ENCODE measurements around the gene SDF2L1. TPM values are rescaled to one million over a fixed set of nuclear protein-coding genes. Genes with fewer than 3 reads are reported as not detected.

The SDF2L1 gene, protein sequence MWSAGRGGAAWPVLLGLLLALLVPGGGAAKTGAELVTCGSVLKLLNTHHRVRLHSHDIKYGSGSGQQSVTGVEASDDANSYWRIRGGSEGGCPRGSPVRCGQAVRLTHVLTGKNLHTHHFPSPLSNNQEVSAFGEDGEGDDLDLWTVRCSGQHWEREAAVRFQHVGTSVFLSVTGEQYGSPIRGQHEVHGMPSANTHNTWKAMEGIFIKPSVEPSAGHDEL
- 66.8 and 89.1 TPM in 2 replicates for total RNA-seq (2014; rRNA removed; shearing (Covaris generic))
- 39.6 and 60.5 TPM in 2 replicates for total RNA-seq (2022)
- Bru-seq, nascent RNA, result percentile 77 among the genes with signal in this experiment
- percentile 84 among the genes with signal in this experiment for BruChase-seq, experiment 1, labeled RNA remaining after a 6-hour chase
- percentile 84 among the genes with signal in this experiment for BruChase-seq, experiment 2, labeled RNA remaining after a 2-hour chase
- long read RNA-seq, transcript SDF2L1-201 (3 exons, 865 nt), result major isoform, 60 of 65 reads
- long read RNA-seq, partial matches to known transcripts, result 4 of 65 reads
- long read RNA-seq, other reads (novel, unspliced or antisense), result 1 of 65 reads

DNA sequence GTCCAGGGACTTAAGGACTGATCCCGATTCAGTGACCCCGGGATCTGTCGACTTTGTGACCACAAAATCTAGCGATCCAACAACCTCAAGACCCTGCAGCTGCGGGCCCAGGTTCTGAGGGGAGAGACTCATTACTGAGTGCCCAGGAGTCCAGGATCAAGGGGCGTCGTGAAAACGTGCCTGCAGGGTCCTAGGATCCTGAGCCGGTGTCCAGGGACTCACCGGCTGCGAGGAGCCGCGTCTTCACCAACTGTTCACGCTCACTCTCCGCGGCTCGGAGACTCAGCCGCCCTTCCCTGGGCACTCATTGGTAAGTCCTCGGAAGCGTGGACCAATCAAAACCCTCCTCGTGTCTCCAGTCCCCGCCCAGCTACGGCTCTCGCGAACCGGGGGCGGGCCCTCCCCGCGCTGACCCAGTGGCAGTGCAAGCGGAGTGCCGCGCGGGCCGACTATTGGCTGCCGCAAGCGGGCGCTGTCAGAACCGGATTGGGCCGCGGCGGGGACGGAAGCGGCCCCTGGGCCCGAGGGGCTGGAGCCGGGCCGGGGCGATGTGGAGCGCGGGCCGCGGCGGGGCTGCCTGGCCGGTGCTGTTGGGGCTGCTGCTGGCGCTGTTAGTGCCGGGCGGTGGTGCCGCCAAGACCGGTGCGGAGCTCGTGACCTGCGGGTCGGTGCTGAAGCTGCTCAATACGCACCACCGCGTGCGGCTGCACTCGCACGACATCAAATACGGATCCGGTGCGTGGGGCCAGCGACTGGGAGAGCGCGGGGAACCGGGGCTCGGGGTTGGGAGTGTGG, at the start of gene SDF2L1:
TSS of gene SDF2L1 (plus strand) at position 514 of the 795 bp plus-strand sequence. CDS start at position 549, 35 bp downstream.
- no peaks in the 10 kb centered on the region for H4K20me1 ChIP-seq (ENCODE audit: insufficient read depth, low read length)
- peaks cover 18% of the 10 kb centered on the region; the same call in 1 of the 2 replicates for H3K36me3 ChIP-seq (ENCODE audit: insufficient read depth, low read length)
- H2AFZ ChIP-seq (ENCODE audit: low read length), result peak within 1 kb of the TSS; percentile 89; the same call in 1 of the 2 replicates
- no peaks in the 10 kb centered on the region for H3K9me2 ChIP-seq (ENCODE audit: insufficient read depth, low read length)
- CTCF ChIA-PET (ENCODE audit: unreplicated experiment), result interaction anchor here (0.6 to 2.4 kb wide), 7 partner anchors 10 to 1132 kb away, joined by 3 to 18 read pairs (median 3); partner anchors contain the start of genes CCDC116, PPIL2 and YDJC
- H3K4me2 ChIP-seq (ENCODE audit: low read length), result peak within 1 kb of the TSS; percentile 97
- peak within 1 kb of the TSS; percentile 83 for H3K4me3 ChIP-seq (ENCODE audit: low read depth, low read length, poor library complexity, severe bottlenecking)
- no peaks in the 10 kb centered on the region; the same call in 1 of the 2 replicates for H3K79me2 ChIP-seq (ENCODE audit: insufficient read depth, low read depth, low read length)
- TF ChIP-seq EZH2phosphoT487 (IDR thresholded peaks at IDR 0.05; ENCODE audit: borderline replicate concordance, low read depth, low read length), result no peak
- TF ChIP-seq, protein P1, sequence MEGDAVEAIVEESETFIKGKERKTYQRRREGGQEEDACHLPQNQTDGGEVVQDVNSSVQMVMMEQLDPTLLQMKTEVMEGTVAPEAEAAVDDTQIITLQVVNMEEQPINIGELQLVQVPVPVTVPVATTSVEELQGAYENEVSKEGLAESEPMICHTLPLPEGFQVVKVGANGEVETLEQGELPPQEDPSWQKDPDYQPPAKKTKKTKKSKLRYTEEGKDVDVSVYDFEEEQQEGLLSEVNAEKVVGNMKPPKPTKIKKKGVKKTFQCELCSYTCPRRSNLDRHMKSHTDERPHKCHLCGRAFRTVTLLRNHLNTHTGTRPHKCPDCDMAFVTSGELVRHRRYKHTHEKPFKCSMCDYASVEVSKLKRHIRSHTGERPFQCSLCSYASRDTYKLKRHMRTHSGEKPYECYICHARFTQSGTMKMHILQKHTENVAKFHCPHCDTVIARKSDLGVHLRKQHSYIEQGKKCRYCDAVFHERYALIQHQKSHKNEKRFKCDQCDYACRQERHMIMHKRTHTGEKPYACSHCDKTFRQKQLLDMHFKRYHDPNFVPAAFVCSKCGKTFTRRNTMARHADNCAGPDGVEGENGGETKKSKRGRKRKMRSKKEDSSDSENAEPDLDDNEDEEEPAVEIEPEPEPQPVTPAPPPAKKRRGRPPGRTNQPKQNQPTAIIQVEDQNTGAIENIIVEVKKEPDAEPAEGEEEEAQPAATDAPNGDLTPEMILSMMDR (conservative IDR thresholded peaks at IDR 0.05; ENCODE audit: low read length), result no peak
- intact Hi-C loops (cut with micrococcal nuclease; ENCODE audit: unreplicated experiment), result loop anchor here (1.0 kb wide), 1 partner anchor 13 kb away; no protein-coding TSS in a partner anchor
- POLR2A ChIA-PET, result interaction anchor here (0.5 to 2.9 kb wide), 10 partner anchors 9 to 405 kb away, joined by 3 to 17 read pairs (median 4); partner anchors contain the start of genes CCDC116 and YDJC
- H3K27ac ChIP-seq (ENCODE audit: low read depth, low read length, poor library complexity, severe bottlenecking), result peak within 1 kb of the TSS; percentile 35
- H3K4me1 ChIP-seq (ENCODE audit: insufficient read depth, low read length, poor library complexity, severe bottlenecking), result peaks cover 19% of the 10 kb centered on the region
- no TSS peak for BruUV-seq (replicated peaks)
- peak; percentile 99 for DNase-seq (ENCODE audit: low spot score)
- H3K9me3 ChIP-seq (ENCODE audit: low read length), result no peaks in the 10 kb centered on the region

DNA sequence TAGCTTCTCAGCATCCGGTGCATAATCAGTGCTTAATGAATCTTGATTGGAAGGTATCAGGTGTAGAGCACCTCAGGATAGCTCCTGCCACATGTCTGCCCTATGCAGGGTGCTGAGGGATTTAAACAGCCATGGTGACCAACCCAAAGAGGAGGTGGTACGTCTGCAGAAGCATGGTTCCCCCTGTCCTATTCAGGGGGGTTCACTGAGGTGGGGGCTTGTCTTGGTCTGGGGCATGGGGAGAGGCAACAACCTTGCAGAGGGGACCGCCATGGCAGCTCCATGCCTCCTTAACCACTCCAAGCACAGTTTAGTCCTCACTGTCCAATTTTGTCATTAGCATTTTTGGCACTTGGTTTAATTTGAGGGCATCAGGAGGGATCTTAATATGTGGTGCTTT, 49.7 kb upstream of the SDF2L1 start:
- Histone ChIP-seq H3K36me3 (ENCODE audit: insufficient read depth, low read length) (peaks cover 76% of the 10 kb centered on the region), H3K27ac (ENCODE audit: low read depth, low read length, poor library complexity, severe bottlenecking) (no peak overlapping the region), H3K9me3 (ENCODE audit: low read length) (no peaks in the 10 kb centered on the region), H3K9me2 (ENCODE audit: insufficient read depth, low read length) (no peaks in the 10 kb centered on the region), H4K20me1 (ENCODE audit: insufficient read depth, low read length) (peaks cover 31% of the 10 kb centered on the region), H2AFZ (ENCODE audit: low read length) (no peak overlapping the region), H3K79me2 (ENCODE audit: insufficient read depth, low read depth, low read length) (peaks cover 100% of the 10 kb centered on the region), H3K4me1 (ENCODE audit: insufficient read depth, low read length, poor library complexity, severe bottlenecking) (peaks cover 48% of the 10 kb centered on the region), H3K4me3 (ENCODE audit: low read depth, low read length, poor library complexity, severe bottlenecking) (no peak overlapping the region), H3K4me2 (ENCODE audit: low read length) (no peak overlapping the region)
- CTCF ChIA-PET (ENCODE audit: unreplicated experiment), result no interaction called here
- POLR2A ChIA-PET, result no interaction called here
- intact Hi-C loops (cut with micrococcal nuclease; ENCODE audit: unreplicated experiment), result no loop called here
- no peak for TF ChIP-seq EZH2phosphoT487 (IDR thresholded peaks at IDR 0.05; ENCODE audit: borderline replicate concordance, low read depth, low read length)
- TF ChIP-seq, protein P1 (conservative IDR thresholded peaks at IDR 0.05; ENCODE audit: low read length), result no peak
- no TSS peak for BruUV-seq (replicated peaks)
- no peak for DNase-seq (ENCODE audit: low spot score)
